ENCODE results near the gene PCK2. TPM values are rescaled to one million over a fixed set of nuclear protein-coding genes. Genes with fewer than 3 reads are reported as not detected.

The PCK2 gene
- total and polyA plus RNA-seq, 2 of the 13 experiments (the other 11 are each of a cell fraction or from before 2014, with no cell fraction given) = 129 to 272 TPM

- TF ChIP-seq CTCF (CRISPR knock-in tag; IDR thresholded peaks at IDR 0.05) (peak; percentile 47), ATF4 (CRISPR knock-in tag; IDR thresholded peaks at IDR 0.05) (no peak), KMT2A (CRISPR knock-in tag; IDR thresholded peaks at IDR 0.05) (peak; percentile 89), ZNF577 (CRISPR knock-in tag; IDR thresholded peaks at IDR 0.05; ENCODE audit: borderline replicate concordance, low read depth) (no peak), POGZ (CRISPR knock-in tag; IDR thresholded peaks at IDR 0.05) (peak; percentile 84), ZFP90 (CRISPR knock-in tag; IDR thresholded peaks at IDR 0.05; ENCODE audit: borderline replicate concordance) (peak; percentile 21; the same call in 1 of the 2 replicates), NFE2 (CRISPR knock-in tag; IDR thresholded peaks at IDR 0.05) (no peak), XBP1 (CRISPR knock-in tag; IDR thresholded peaks at IDR 0.05) (no peak), ADNP (CRISPR knock-in tag; IDR thresholded peaks at IDR 0.05) (no peak), NBN (conservative IDR thresholded peaks at IDR 0.05) (no peak), RBAK (CRISPR knock-in tag; IDR thresholded peaks at IDR 0.05) (peak; percentile 78; the same call in 1 of the 2 replicates), LCORL (IDR thresholded peaks at IDR 0.05) (no peak), LCORL (CRISPR knock-in tag; IDR thresholded peaks at IDR 0.05) (no peak), KDM3A (CRISPR knock-in tag; IDR thresholded peaks at IDR 0.05; ENCODE audit: low read depth) (peak; percentile 25; the same call in 1 of the 2 replicates), PHB2 (IDR thresholded peaks at IDR 0.05; ENCODE audit: partially characterized antibody) (no peak), HOXA3 (CRISPR knock-in tag; IDR thresholded peaks at IDR 0.05) (peak; percentile 73; the same call in 1 of the 2 replicates), CREB1 (IDR thresholded peaks at IDR 0.05) (peak; percentile 38; the same call in 1 of the 2 replicates), CREB1 (CRISPR knock-in tag; IDR thresholded peaks at IDR 0.05) (no peak), GPBP1L1 (CRISPR knock-in tag; IDR thresholded peaks at IDR 0.05) (no peak), REXO4 (CRISPR knock-in tag; IDR thresholded peaks at IDR 0.05; ENCODE audit: borderline replicate concordance) (no peak), SATB2 (CRISPR knock-in tag; IDR thresholded peaks at IDR 0.05) (no peak), SIX4 (CRISPR knock-in tag; IDR thresholded peaks at IDR 0.05) (peak; percentile 13; the same call in 1 of the 2 replicates), TFAP4 (IDR thresholded peaks at IDR 0.05; ENCODE audit: borderline replicate concordance, low read depth) (peak; percentile 60; the same call in 1 of the 2 replicates), ZNF850 (CRISPR knock-in tag; conservative IDR thresholded peaks at IDR 0.05) (no peak), ZNF496 (CRISPR knock-in tag; IDR thresholded peaks at IDR 0.05; ENCODE audit: insufficient replicate concordance) (no peak), MBNL3 (CRISPR knock-in tag; conservative IDR thresholded peaks at IDR 0.05) (no peak), ZNF615 (CRISPR knock-in tag; IDR thresholded peaks at IDR 0.05; ENCODE audit: borderline replicate concordance) (no peak), ZNF883 (CRISPR knock-in tag; IDR thresholded peaks at IDR 0.05; ENCODE audit: not compliant biosample characterization) (no peak)
Observed at GRCh38 chr14:24146453-24146977, 52.4 kb downstream of the PCK2 start, which contains the start of gene PSME2 (continued).
